ENCODE data around the gene PPP1CB.

The PPP1CB gene

GRCh38 chr2:28838971-28839370, 87.3 kb downstream of the PPP1CB start:
- H3K9me3 ChIP-seq (ENCODE audit: control insufficient read depth in 2 of 2, low read length in 2 of 2) = no peaks in the 10 kb centered on the region
- no peaks in the 10 kb centered on the region for H3K27me3 ChIP-seq (ENCODE audit: control insufficient read depth in 2 of 2, insufficient read depth in 2 of 2, low read length in 2 of 2)
- no peak overlapping the region for H3K4me3 ChIP-seq (ENCODE audit: low read length in 2 of 2)
- H3K4me1 ChIP-seq (ENCODE audit: control insufficient read depth in 2 of 2, insufficient read depth in 2 of 2, low read length in 2 of 2) = no peaks in the 10 kb centered on the region
- H3K9ac ChIP-seq (ENCODE audit: low read depth in 1 of 2, low read length in 2 of 2) = no peak overlapping the region
- H3K36me3 ChIP-seq (ENCODE audit: control insufficient read depth in 2 of 2, insufficient read depth in 2 of 2, low read length in 2 of 2) = no peaks in the 10 kb centered on the region
- H3K27ac ChIP-seq (ENCODE audit: low read depth in 2 of 2, low read length in 2 of 2) = no peak overlapping the region

GRCh38 chr2:28842042-28842441, 90.4 kb downstream of the PPP1CB start:
- Histone ChIP-seq H3K27me3 (ENCODE audit: control insufficient read depth in 2 of 2, insufficient read depth in 2 of 2, low read length in 2 of 2) (no peaks in the 10 kb centered on the region), H3K4me1 (ENCODE audit: control insufficient read depth in 2 of 2, insufficient read depth in 2 of 2, low read length in 2 of 2) (no peaks in the 10 kb centered on the region), H3K9me3 (ENCODE audit: control insufficient read depth in 2 of 2, low read length in 2 of 2) (no peaks in the 10 kb centered on the region), H3K27ac (ENCODE audit: low read depth in 2 of 2, low read length in 2 of 2) (no peak overlapping the region), H3K36me3 (ENCODE audit: control insufficient read depth in 2 of 2, insufficient read depth in 2 of 2, low read length in 2 of 2) (no peaks in the 10 kb centered on the region), H3K9ac (ENCODE audit: low read depth in 1 of 2, low read length in 2 of 2) (no peak overlapping the region), H3K4me3 (ENCODE audit: low read length in 2 of 2) (no peak overlapping the region)
